ENCODE results near the gene CFAP54. TPM values are rescaled to one million over a fixed set of nuclear protein-coding genes. Genes with fewer than 3 reads are reported as not detected.

The CFAP54 gene
- total RNA-seq, 1 donor from 2014 or later, result 1.1 TPM

DNA sequence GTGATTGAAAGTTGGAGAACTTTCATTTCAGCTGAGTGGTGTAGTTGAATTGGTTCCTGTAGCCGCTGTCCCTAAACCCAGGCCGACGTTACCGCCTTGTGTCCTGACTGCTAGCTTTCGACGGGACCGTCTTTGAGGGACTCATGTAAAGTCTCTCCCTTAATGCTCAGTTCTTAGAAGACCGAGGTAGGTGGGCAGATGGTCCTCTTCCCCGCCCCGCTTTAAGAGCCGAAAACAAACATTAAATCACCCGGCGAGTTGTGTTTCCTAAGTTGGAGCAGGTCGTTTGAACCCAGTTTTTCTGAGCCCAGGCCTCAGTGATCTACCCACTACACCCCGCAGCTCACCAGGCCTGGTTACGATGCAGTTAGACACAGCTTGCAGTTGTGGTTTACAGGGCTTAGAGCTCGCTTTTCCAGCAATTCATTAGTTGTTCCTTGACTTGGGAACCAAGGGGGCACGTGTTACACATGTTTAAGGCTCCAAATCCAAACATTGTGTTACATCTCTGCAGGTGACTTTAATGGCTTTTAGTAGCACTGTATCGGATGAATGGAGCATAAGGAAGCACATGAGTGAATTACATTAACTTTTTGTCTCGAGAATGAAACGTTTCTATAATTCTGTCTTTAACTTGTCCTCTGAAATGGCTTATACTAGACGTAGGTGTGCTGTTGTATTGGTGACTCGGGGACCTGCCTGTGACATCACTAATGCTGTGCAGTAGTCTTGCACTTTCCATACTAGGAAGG lies 418.5 kb downstream of the CFAP54 start:
- TF ChIP-seq EZH2 (IDR thresholded peaks at IDR 0.05; ENCODE audit: insufficient read depth, low read length), result no peak
- TF ChIP-seq, protein P1, sequence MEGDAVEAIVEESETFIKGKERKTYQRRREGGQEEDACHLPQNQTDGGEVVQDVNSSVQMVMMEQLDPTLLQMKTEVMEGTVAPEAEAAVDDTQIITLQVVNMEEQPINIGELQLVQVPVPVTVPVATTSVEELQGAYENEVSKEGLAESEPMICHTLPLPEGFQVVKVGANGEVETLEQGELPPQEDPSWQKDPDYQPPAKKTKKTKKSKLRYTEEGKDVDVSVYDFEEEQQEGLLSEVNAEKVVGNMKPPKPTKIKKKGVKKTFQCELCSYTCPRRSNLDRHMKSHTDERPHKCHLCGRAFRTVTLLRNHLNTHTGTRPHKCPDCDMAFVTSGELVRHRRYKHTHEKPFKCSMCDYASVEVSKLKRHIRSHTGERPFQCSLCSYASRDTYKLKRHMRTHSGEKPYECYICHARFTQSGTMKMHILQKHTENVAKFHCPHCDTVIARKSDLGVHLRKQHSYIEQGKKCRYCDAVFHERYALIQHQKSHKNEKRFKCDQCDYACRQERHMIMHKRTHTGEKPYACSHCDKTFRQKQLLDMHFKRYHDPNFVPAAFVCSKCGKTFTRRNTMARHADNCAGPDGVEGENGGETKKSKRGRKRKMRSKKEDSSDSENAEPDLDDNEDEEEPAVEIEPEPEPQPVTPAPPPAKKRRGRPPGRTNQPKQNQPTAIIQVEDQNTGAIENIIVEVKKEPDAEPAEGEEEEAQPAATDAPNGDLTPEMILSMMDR (IDR thresholded peaks at IDR 0.05; ENCODE audit: insufficient read depth, low read depth, low read length), result no peak
- Histone ChIP-seq H4K20me1 (ENCODE audit: insufficient read depth, low read length) (no peaks in the 10 kb centered on the region), H3K27me3 (ENCODE audit: insufficient read depth, low read length) (no peaks in the 10 kb centered on the region), H3K4me3 (ENCODE audit: insufficient read depth, low read depth, low read length) (peak overlapping the region; percentile 95), H3K4me2 (ENCODE audit: low read length) (peak overlapping the region; percentile 98), H3K79me2 (ENCODE audit: insufficient read depth, low read length) (peaks cover 52% of the 10 kb centered on the region), H3K9me3 (ENCODE audit: insufficient read depth, low read depth, low read length) (no peaks in the 10 kb centered on the region), H3K4me1 (ENCODE audit: insufficient read depth, low read length) (peaks cover 7% of the 10 kb centered on the region), H2AFZ (ENCODE audit: low read depth, low read length) (peak overlapping the region; percentile 89), H3K36me3 (ENCODE audit: insufficient read depth, low read length) (no peaks in the 10 kb centered on the region), H3K9ac (ENCODE audit: low read length) (peak overlapping the region; percentile 92), H3K27ac (ENCODE audit: low read depth, low read length) (peak overlapping the region; percentile 84)
- FAIRE-seq, result peak; percentile 26
- Mint-ChIP-seq H3K4me3 (ENCODE audit: unreplicated experiment) (peak overlapping the region; percentile 97), H3K9me3 (ENCODE audit: unreplicated experiment) (no peaks in the 10 kb centered on the region), H3K4me1 (ENCODE audit: low read depth, unreplicated experiment) (peaks cover 14% of the 10 kb centered on the region), H3K27me3 (ENCODE audit: low read depth, unreplicated experiment) (no peaks in the 10 kb centered on the region), H3K36me3 (ENCODE audit: low read depth, unreplicated experiment) (no peaks in the 10 kb centered on the region), H3K27ac (ENCODE audit: unreplicated experiment) (peak overlapping the region; percentile 88)
- peak; percentile 36 for DNase-seq (ENCODE audit: low read depth)

DNA sequence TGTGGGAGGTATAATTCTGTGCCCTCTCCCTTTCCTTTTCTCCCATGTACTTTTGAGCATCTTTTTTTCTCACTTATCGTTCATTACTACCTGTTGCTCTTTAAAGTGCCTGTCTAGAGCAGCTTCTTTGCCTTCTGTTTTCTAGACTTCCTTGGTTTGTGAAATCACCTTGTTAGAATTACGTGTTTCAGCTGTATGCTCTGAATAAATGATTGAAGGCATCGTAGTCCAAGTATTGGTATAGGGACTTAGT lies 419.0 kb downstream of the CFAP54 start:
- H4K20me1 ChIP-seq (ENCODE audit: insufficient read depth, low read length), result no peaks in the 10 kb centered on the region
- no peaks in the 10 kb centered on the region for H3K27me3 Mint-ChIP-seq (ENCODE audit: low read depth, unreplicated experiment)
- peak overlapping the region; percentile 92 for H3K9ac ChIP-seq (ENCODE audit: low read length)
- no peak for TF ChIP-seq EZH2 (IDR thresholded peaks at IDR 0.05; ENCODE audit: insufficient read depth, low read length)
- TF ChIP-seq, protein P1 (IDR thresholded peaks at IDR 0.05; ENCODE audit: insufficient read depth, low read depth, low read length), result no peak
- no peaks in the 10 kb centered on the region for H3K36me3 ChIP-seq (ENCODE audit: insufficient read depth, low read length)
- no peaks in the 10 kb centered on the region for H3K9me3 Mint-ChIP-seq (ENCODE audit: unreplicated experiment)
- H3K4me3 Mint-ChIP-seq (ENCODE audit: unreplicated experiment), result peak overlapping the region; percentile 97
- peak overlapping the region; percentile 84 for H3K27ac ChIP-seq (ENCODE audit: low read depth, low read length)
- no peak overlapping the region for H2AFZ ChIP-seq (ENCODE audit: low read depth, low read length)
- H3K36me3 Mint-ChIP-seq (ENCODE audit: low read depth, unreplicated experiment), result no peaks in the 10 kb centered on the region
- H3K79me2 ChIP-seq (ENCODE audit: insufficient read depth, low read length), result peaks cover 56% of the 10 kb centered on the region
- peak overlapping the region; percentile 98 for H3K4me2 ChIP-seq (ENCODE audit: low read length)
- peaks cover 7% of the 10 kb centered on the region for H3K4me1 ChIP-seq (ENCODE audit: insufficient read depth, low read length)
- no peaks in the 10 kb centered on the region for H3K9me3 ChIP-seq (ENCODE audit: insufficient read depth, low read depth, low read length)
- FAIRE-seq, result no peak
- H3K4me3 ChIP-seq (ENCODE audit: insufficient read depth, low read depth, low read length), result peak overlapping the region; percentile 95
- peaks cover 14% of the 10 kb centered on the region for H3K4me1 Mint-ChIP-seq (ENCODE audit: low read depth, unreplicated experiment)
- H3K27ac Mint-ChIP-seq (ENCODE audit: unreplicated experiment), result no peak overlapping the region
- H3K27me3 ChIP-seq (ENCODE audit: insufficient read depth, low read length), result no peaks in the 10 kb centered on the region
- no peak for DNase-seq (ENCODE audit: low read depth)

- Histone ChIP-seq H3K4me2 (ENCODE audit: low read length) (no peak overlapping the region), H3K9me3 (ENCODE audit: insufficient read depth, low read depth, low read length) (no peaks in the 10 kb centered on the region), H2AFZ (ENCODE audit: low read depth, low read length) (no peak overlapping the region), H3K79me2 (ENCODE audit: insufficient read depth, low read length) (peaks cover 86% of the 10 kb centered on the region), H3K27ac (ENCODE audit: low read depth, low read length) (no peak overlapping the region), H4K20me1 (ENCODE audit: insufficient read depth, low read length) (peaks cover 3% of the 10 kb centered on the region), H3K4me3 (ENCODE audit: insufficient read depth, low read depth, low read length) (no peak overlapping the region), H3K9ac (ENCODE audit: low read length) (no peak overlapping the region), H3K4me1 (ENCODE audit: insufficient read depth, low read length) (peaks cover 7% of the 10 kb centered on the region), H3K36me3 (ENCODE audit: insufficient read depth, low read length) (no peaks in the 10 kb centered on the region), H3K27me3 (ENCODE audit: insufficient read depth, low read length) (no peaks in the 10 kb centered on the region)
- Mint-ChIP-seq H3K4me3 (ENCODE audit: unreplicated experiment) (no peak overlapping the region), H3K36me3 (ENCODE audit: low read depth, unreplicated experiment) (peaks cover 2% of the 10 kb centered on the region), H3K4me1 (ENCODE audit: low read depth, unreplicated experiment) (peaks cover 14% of the 10 kb centered on the region), H3K27me3 (ENCODE audit: low read depth, unreplicated experiment) (no peaks in the 10 kb centered on the region), H3K27ac (ENCODE audit: unreplicated experiment) (no peak overlapping the region), H3K9me3 (ENCODE audit: unreplicated experiment) (peaks cover 3% of the 10 kb centered on the region)
- TF ChIP-seq, protein P1 (IDR thresholded peaks at IDR 0.05; ENCODE audit: insufficient read depth, low read depth, low read length), result no peak
- no peak for TF ChIP-seq EZH2 (IDR thresholded peaks at IDR 0.05; ENCODE audit: insufficient read depth, low read length)
- DNase-seq (ENCODE audit: low read depth) (no peak), FAIRE-seq (no peak)
Observed at GRCh38 chr12:96912261-96912660, 422.9 kb downstream of the CFAP54 start.
